ENCODE measurements around the gene NRARP. TPM values are rescaled to one million over a fixed set of nuclear protein-coding genes. Genes with fewer than 3 reads are reported as not detected.
"Not testable (repeated sequence)": the region's sequence is repeated elsewhere in the genome, so short reads cannot be mapped to it uniquely, and the experiment has no call there.

Gene NRARP
- total RNA-seq, 1 experiment from 2014 or later = 51.5 TPM

DNA sequence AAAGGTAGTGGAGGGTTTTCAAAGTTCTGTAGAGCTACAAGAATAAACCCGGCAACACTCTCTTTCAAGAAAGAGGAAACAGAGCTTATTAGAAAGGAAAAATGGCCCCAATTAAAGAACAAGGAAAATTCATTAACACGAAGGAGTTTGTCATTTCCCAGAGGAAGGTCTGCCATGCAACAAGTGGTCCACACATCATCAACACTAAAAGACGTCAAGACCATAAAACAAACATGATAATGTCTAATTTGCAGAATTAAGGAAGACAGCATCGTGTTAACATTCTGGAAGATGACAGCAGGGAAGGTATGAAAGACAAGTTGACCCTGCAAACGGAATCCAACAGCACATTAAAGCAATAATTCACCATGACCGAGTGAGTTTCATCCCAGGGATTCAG lies 28.6 kb upstream of the NRARP start:
- Mint-ChIP-seq H3K27ac (no peak overlapping the region), H3K4me3 (no peak overlapping the region), H3K36me3 (peaks cover 21% of the 10 kb centered on the region), H3K4me1 (no peaks in the 10 kb centered on the region), H3K9me3 (peaks cover 44% of the 10 kb centered on the region), H3K27me3 (ENCODE audit: low read depth) (peaks cover 5% of the 10 kb centered on the region; the same call in 1 of the 2 replicates)
- ChIA-PET POLR2A (no interaction called here), CTCF (no interaction called here)
- DNase-seq (ENCODE audit: low spot score) = no peak
- no peak for TF ChIP-seq SMAD4 (CRISPR knock-in tag; IDR thresholded peaks at IDR 0.05)
- ATAC-seq = no peak

DNA sequence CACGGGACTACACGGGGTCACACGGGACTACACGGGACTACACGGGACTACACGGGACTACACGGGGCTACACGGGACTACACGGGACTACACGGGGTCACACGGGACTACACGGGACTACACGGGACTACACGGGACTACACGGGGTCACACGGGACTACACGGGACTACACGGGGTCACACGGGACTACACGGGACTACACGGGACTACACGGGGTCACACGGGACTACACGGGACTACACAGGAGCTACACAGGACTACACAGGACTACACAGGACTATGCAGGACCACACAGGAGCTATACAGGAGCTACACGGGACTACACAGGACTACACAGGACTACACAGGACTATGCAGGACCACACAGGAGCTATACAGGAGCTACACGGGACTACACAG lies 27.5 kb upstream of the NRARP start:
- H3K4me3 Mint-ChIP-seq; ATAC-seq; H3K4me1 Mint-ChIP-seq; H3K27ac Mint-ChIP-seq; CTCF ChIA-PET; DNase-seq (ENCODE audit: low spot score); H3K27me3 Mint-ChIP-seq (ENCODE audit: low read depth); POLR2A ChIA-PET: not testable (repeated sequence)
- peaks cover 38% of the 10 kb centered on the region for H3K9me3 Mint-ChIP-seq
- H3K36me3 Mint-ChIP-seq = peaks cover 17% of the 10 kb centered on the region

DNA sequence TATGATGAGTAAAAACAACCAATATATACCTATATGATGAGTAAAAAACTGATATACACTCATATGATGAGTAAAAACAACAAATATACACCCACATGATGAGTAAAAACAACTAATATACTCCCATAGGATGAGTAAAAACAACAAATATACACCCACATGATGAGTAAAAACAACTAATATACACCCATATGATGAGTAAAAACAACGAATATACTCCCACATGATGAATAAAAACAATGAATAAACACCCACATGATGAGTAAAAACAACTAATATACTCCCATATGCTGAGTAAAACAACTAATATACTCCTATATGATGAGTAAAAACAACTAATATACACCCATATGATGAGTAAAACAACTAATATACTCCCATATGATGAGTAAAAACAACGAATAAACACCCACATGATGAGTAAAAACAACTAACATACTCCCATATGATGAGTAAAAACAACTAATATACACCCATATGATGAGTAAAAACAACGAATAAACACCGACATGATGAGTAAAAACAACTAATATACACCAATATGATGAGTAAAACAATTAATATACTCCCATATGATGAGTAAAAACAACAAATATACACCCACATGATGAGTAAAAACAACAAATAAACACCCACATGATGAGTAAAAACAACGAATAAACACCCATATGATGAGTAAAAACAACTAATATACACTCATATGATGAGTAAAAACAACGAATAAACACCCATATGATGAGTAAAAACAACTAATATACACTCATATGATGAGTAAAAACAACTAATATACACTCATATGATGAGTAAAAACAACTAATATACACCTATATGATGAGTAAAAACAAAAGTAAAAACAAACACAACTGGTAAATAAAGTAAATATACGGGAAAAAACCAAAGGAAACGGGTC lies 25.8 kb upstream of the NRARP start:
- not testable (repeated sequence) for ATAC-seq, H3K4me3 Mint-ChIP-seq

DNA sequence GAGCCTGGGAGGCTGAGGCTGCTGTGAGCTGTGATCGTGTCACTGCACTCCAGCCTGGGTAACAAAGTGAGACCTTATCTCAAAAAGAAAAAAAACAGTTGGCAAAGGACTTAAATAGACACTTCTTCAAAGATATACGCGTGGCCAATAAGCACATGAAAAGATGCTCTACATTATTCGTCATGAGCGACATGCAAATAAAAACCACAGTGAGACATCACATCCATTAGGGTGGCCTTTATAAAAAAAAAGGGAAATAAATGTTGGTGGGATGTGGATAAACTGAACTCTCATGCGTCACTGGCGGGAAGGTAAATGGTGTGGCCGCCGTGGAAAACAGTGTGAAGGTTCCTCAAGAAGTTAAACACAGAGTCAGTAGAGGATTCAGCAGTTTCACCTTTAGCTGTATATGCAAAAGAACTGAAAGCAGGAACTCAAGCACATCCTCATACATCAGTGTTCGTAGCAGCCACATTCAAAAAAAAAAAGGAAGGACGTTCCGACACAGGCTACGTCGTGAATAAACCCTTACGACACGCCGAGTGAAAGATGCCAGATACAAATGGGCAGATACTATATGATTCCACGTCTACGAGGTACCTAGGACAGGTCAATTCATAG lies 24.5 kb upstream of the NRARP start:
- ATAC-seq (no peak), DNase-seq (ENCODE audit: low spot score) (no peak)
- Mint-ChIP-seq H3K9me3 (peaks cover 22% of the 10 kb centered on the region), H3K4me3 (no peak overlapping the region), H3K36me3 (peaks cover 13% of the 10 kb centered on the region), H3K27ac (no peak overlapping the region), H3K27me3 (ENCODE audit: low read depth) (peaks cover 5% of the 10 kb centered on the region; the same call in 1 of the 2 replicates), H3K4me1 (no peaks in the 10 kb centered on the region)
- CTCF ChIA-PET = no interaction called here
- POLR2A ChIA-PET = no interaction called here
- TF ChIP-seq, protein P1, sequence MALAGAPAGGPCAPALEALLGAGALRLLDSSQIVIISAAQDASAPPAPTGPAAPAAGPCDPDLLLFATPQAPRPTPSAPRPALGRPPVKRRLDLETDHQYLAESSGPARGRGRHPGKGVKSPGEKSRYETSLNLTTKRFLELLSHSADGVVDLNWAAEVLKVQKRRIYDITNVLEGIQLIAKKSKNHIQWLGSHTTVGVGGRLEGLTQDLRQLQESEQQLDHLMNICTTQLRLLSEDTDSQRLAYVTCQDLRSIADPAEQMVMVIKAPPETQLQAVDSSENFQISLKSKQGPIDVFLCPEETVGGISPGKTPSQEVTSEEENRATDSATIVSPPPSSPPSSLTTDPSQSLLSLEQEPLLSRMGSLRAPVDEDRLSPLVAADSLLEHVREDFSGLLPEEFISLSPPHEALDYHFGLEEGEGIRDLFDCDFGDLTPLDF (CRISPR knock-in tag; IDR thresholded peaks at IDR 0.05) = no peak
- TF ChIP-seq, protein P2, sequence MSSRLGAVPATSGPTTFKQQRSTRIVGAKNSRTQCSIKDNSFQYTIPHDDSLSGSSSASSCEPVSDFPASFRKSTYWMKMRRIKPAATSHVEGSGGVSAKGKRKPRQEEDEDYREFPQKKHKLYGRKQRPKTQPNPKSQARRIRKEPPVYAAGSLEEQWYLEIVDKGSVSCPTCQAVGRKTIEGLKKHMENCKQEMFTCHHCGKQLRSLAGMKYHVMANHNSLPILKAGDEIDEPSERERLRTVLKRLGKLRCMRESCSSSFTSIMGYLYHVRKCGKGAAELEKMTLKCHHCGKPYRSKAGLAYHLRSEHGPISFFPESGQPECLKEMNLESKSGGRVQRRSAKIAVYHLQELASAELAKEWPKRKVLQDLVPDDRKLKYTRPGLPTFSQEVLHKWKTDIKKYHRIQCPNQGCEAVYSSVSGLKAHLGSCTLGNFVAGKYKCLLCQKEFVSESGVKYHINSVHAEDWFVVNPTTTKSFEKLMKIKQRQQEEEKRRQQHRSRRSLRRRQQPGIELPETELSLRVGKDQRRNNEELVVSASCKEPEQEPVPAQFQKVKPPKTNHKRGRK (CRISPR knock-in tag; IDR thresholded peaks at IDR 0.05; ENCODE audit: borderline replicate concordance) = no peak
- TF ChIP-seq, protein P3, sequence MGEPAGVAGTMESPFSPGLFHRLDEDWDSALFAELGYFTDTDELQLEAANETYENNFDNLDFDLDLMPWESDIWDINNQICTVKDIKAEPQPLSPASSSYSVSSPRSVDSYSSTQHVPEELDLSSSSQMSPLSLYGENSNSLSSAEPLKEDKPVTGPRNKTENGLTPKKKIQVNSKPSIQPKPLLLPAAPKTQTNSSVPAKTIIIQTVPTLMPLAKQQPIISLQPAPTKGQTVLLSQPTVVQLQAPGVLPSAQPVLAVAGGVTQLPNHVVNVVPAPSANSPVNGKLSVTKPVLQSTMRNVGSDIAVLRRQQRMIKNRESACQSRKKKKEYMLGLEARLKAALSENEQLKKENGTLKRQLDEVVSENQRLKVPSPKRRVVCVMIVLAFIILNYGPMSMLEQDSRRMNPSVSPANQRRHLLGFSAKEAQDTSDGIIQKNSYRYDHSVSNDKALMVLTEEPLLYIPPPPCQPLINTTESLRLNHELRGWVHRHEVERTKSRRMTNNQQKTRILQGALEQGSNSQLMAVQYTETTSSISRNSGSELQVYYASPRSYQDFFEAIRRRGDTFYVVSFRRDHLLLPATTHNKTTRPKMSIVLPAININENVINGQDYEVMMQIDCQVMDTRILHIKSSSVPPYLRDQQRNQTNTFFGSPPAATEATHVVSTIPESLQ (CRISPR knock-in tag; IDR thresholded peaks at IDR 0.05) = no peak
- TF ChIP-seq ZNF317 (CRISPR knock-in tag; IDR thresholded peaks at IDR 0.05; ENCODE audit: borderline replicate concordance, low read depth) = no peak
- TF ChIP-seq NFE2L1 (CRISPR knock-in tag; IDR thresholded peaks at IDR 0.05) = no peak

More for the DNA sequence above, 25.8 kb upstream of the NRARP start:
- CTCF ChIA-PET; H3K27ac Mint-ChIP-seq; H3K27me3 Mint-ChIP-seq (ENCODE audit: low read depth); POLR2A ChIA-PET; DNase-seq (ENCODE audit: low spot score); H3K4me1 Mint-ChIP-seq: not testable (repeated sequence)
- peaks cover 17% of the 10 kb centered on the region for H3K36me3 Mint-ChIP-seq
- peaks cover 29% of the 10 kb centered on the region for H3K9me3 Mint-ChIP-seq

DNA sequence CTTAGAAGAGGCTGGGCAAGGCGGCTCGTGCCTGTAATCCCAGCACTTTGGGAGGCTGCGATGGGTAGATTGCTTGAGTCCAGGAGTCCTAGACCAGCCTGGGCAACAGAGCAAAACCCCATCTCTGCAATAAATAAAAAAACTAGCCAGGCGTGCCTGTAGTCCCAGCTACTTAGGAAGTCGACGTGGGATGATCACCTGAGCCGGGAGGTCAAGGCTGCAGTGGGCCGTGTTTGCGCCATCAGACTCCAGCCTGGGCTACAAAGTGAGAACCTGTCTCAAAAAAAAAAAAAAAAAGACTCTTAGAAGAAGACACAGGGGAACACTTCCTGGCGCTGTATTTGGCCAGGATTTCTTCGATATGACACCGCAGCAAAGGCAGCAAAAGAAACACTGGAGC lies 23.7 kb upstream of the NRARP start:
- H3K27ac Mint-ChIP-seq = no peak overlapping the region
- H3K9me3 Mint-ChIP-seq = peaks cover 16% of the 10 kb centered on the region
- H3K36me3 Mint-ChIP-seq = peaks cover 13% of the 10 kb centered on the region
- ChIA-PET POLR2A (no interaction called here), CTCF (no interaction called here)
- TF ChIP-seq, protein P4, sequence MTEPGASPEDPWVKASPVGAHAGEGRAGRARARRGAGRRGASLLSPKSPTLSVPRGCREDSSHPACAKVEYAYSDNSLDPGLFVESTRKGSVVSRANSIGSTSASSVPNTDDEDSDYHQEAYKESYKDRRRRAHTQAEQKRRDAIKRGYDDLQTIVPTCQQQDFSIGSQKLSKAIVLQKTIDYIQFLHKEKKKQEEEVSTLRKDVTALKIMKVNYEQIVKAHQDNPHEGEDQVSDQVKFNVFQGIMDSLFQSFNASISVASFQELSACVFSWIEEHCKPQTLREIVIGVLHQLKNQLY (CRISPR knock-in tag; IDR thresholded peaks at IDR 0.05) = no peak
- TF ChIP-seq SMAD3 (CRISPR knock-in tag; IDR thresholded peaks at IDR 0.05; ENCODE audit: borderline replicate concordance) = no peak
- TF ChIP-seq ZNF317 (CRISPR knock-in tag; IDR thresholded peaks at IDR 0.05; ENCODE audit: borderline replicate concordance, low read depth) = no peak
- TF ChIP-seq, protein P5, sequence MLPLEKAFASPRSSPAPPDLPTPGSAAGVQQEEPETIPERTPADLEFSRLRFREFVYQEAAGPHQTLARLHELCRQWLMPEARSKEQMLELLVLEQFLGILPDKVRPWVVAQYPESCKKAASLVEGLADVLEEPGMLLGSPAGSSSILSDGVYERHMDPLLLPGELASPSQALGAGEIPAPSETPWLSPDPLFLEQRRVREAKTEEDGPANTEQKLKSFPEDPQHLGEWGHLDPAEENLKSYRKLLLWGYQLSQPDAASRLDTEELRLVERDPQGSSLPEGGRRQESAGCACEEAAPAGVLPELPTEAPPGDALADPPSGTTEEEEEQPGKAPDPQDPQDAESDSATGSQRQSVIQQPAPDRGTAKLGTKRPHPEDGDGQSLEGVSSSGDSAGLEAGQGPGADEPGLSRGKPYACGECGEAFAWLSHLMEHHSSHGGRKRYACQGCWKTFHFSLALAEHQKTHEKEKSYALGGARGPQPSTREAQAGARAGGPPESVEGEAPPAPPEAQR (CRISPR knock-in tag; IDR thresholded peaks at IDR 0.05) = no peak
- TF ChIP-seq ZNF263 (CRISPR knock-in tag; IDR thresholded peaks at IDR 0.05; ENCODE audit: low read depth) = no peak
- TF ChIP-seq PRRX2 (CRISPR knock-in tag; IDR thresholded peaks at IDR 0.05) = no peak
- peaks cover 5% of the 10 kb centered on the region; the same call in 1 of the 2 replicates for H3K27me3 Mint-ChIP-seq (ENCODE audit: low read depth)
- no peak overlapping the region for H3K4me3 Mint-ChIP-seq
- DNase-seq (ENCODE audit: low spot score) (no peak), ATAC-seq (no peak)
- H3K4me1 Mint-ChIP-seq = no peaks in the 10 kb centered on the region

Data from WTC11 (cell line).